Trophoblast cell (in vitro differentiated cells and primary cell): ENCODE data around the gene FRMD4A.

Experiments
- DNase-seq, 2 donors: peaks; one replicate each; pipeline ENCODE4 v3.0.0-alpha.2; 2016
- H2AFZ ChIP-seq: 2 replicates; pipeline ENCODE4 v1.6.1; 2013; ENCODE audit warnings: low read length, moderate library complexity, mild to moderate bottlenecking; ENCODE audit not compliant: insufficient read depth, poor library complexity
- H2AK5ac ChIP-seq: 2 replicates; pipeline ENCODE4 v1.6.1; 2013; ENCODE audit warnings: mild to moderate bottlenecking, low read length
- H2BK120ac ChIP-seq: 2 replicates; pipeline ENCODE4 v1.6.1; 2013; ENCODE audit warnings: low read length, mild to moderate bottlenecking, moderate library complexity; ENCODE audit not compliant: insufficient read depth, poor library complexity
- H2BK12ac ChIP-seq: 2 replicates; pipeline ENCODE4 v1.6.1; 2013; ENCODE audit warnings: mild to moderate bottlenecking, low read length, moderate library complexity
- H2BK5ac ChIP-seq: 2 replicates; pipeline ENCODE4 v1.6.1; 2013; ENCODE audit warnings: low read length, low read depth, moderate library complexity, mild to moderate bottlenecking; ENCODE audit not compliant: poor library complexity
- H3K14ac ChIP-seq: 2 replicates; pipeline ENCODE4 v1.6.1; 2013; ENCODE audit warnings: mild to moderate bottlenecking, low read length
- H3K18ac ChIP-seq: 2 replicates; pipeline ENCODE4 v1.6.1; 2013; ENCODE audit warnings: mild to moderate bottlenecking, low read length
- H3K23ac ChIP-seq: 2 replicates; pipeline ENCODE4 v1.6.1; 2013; ENCODE audit warnings: low read length
- H3K27ac ChIP-seq: 2 replicates; pipeline ENCODE4 v1.5.1; 2013; ENCODE audit warnings: low read depth, mild to moderate bottlenecking, inconsistent platforms, low read length, moderate library complexity
- H3K27me3 ChIP-seq: 2 replicates; pipeline ENCODE4 v1.6.1; 2013; ENCODE audit warnings: inconsistent platforms, mild to moderate bottlenecking, low read length, moderate library complexity; ENCODE audit not compliant: insufficient read depth
- H3K36me3 ChIP-seq, 2 experiments: 1 replicate in 1 of 2; 2 replicates in 1 of 2; pipeline ENCODE4 v1.6.1; 2013; ENCODE audit warnings: low read length in 2 of 2, mild to moderate bottlenecking in 2 of 2, moderate library complexity in 1 of 2; ENCODE audit not compliant: insufficient read depth in 2 of 2, control insufficient read depth in 1 of 2
- H3K4ac ChIP-seq: 2 replicates; pipeline ENCODE4 v1.6.1; 2013; ENCODE audit warnings: low read depth, mild to moderate bottlenecking, low read length, moderate library complexity
- H3K4me1 ChIP-seq, 2 experiments: 1 replicate in 1 of 2; 2 replicates in 1 of 2; pipeline ENCODE4 v1.6.1; 2013; ENCODE audit warnings: low read length in 2 of 2, mild to moderate bottlenecking in 2 of 2, moderate library complexity in 1 of 2; ENCODE audit not compliant: insufficient read depth in 2 of 2, control insufficient read depth in 1 of 2
- H3K4me2 ChIP-seq: 2 replicates; pipeline ENCODE4 v1.6.1; 2013; ENCODE audit warnings: inconsistent platforms, mild to moderate bottlenecking, low read length, moderate library complexity
- H3K4me3 ChIP-seq: 2 replicates; pipeline ENCODE4 v1.5.1; 2013; ENCODE audit warnings: mild to moderate bottlenecking, low read depth, low read length, inconsistent platforms
- H3K79me1 ChIP-seq: one replicate; pipeline ENCODE4 v1.6.1; 2013; ENCODE audit warnings: low read length
- H3K79me2 ChIP-seq: 2 replicates; pipeline ENCODE4 v1.6.1; 2013; ENCODE audit warnings: low read length, mild to moderate bottlenecking; ENCODE audit not compliant: control insufficient read depth, insufficient read depth, poor library complexity
- H3K9ac ChIP-seq: 2 replicates; pipeline ENCODE4 v1.6.1; 2013; ENCODE audit warnings: mild to moderate bottlenecking, low read length
- H3K9me3 ChIP-seq: 2 replicates; pipeline ENCODE4 v1.6.1; 2013; ENCODE audit warnings: low read depth, mild to moderate bottlenecking, control low read depth, inconsistent platforms, low read length; ENCODE audit not compliant: insufficient read depth
- H4K12ac ChIP-seq: 2 replicates; pipeline ENCODE4 v1.6.1; 2013; ENCODE audit warnings: low read depth, mild to moderate bottlenecking, low read length, moderate library complexity
- H4K8ac ChIP-seq: 2 replicates; pipeline ENCODE4 v1.6.1; 2013; ENCODE audit warnings: low read depth, mild to moderate bottlenecking, low read length, moderate library complexity
- H4K91ac ChIP-seq: one replicate; pipeline ENCODE4 v1.6.1; 2013; ENCODE audit warnings: low read depth, mild to moderate bottlenecking, low read length, moderate library complexity
- WGBS: extraction: QIAGEN DNeasy Blood & Tissue Kit; methylation state at CpG from one replicate; pipeline ENCODE4 v1.1.7; 2013; ENCODE audit warnings: missing lambda C conversion rate; ENCODE audit not compliant: insufficient read length, insufficient coverage; ENCODE audit errors: extremely low coverage; 5-methylcytosine and 5-hydroxymethylcytosine counted together

FRMD4A gene

GRCh38 chr10:13860886-13861285 lies 469.8 kb downstream of the FRMD4A start:
- Histone ChIP-seq H4K8ac (no peak overlapping the region), H3K14ac (no peak overlapping the region), H3K79me1 (no peaks in the 10 kb centered on the region), H3K4me2 (no peak overlapping the region), H3K36me3 (no peaks in the 10 kb centered on the region), H2BK12ac (peak overlapping the region; percentile 24), H3K23ac (no peak overlapping the region), H4K91ac (no peak overlapping the region), H2AFZ (no peak overlapping the region), H3K79me2 (no peaks in the 10 kb centered on the region), H3K27ac (no peak overlapping the region), H3K4me3 (no peak overlapping the region), H3K9ac (no peak overlapping the region), H4K12ac (no peak overlapping the region), H3K18ac (peak overlapping the region; percentile 21), H3K4me1 (peaks cover 2 to 3% of the 10 kb centered on the region in 2 experiments), H2BK5ac (no peak overlapping the region), H3K4ac (no peak overlapping the region), H2AK5ac (no peak overlapping the region), H3K27me3 (no peaks in the 10 kb centered on the region), H3K9me3 (no peaks in the 10 kb centered on the region), H2BK120ac (no peak overlapping the region)
- DNase-seq: no peak
- no CpG with 5 or more reads among the region's 14 CpGs for WGBS

GRCh38 chr10:13859979-13860654 lies 470.6 kb downstream of the FRMD4A start:
- Histone ChIP-seq H3K36me3 (no peaks in the 10 kb centered on the region), H3K4me2 (no peak overlapping the region), H2BK5ac (no peak overlapping the region), H3K4me1 (peaks cover 0 to 3% of the 10 kb centered on the region in 2 experiments), H2BK12ac (no peak overlapping the region), H3K4me3 (no peak overlapping the region), H3K14ac (no peak overlapping the region), H3K18ac (no peak overlapping the region), H2AK5ac (no peak overlapping the region), H4K8ac (no peak overlapping the region), H3K27ac (no peak overlapping the region), H3K27me3 (no peaks in the 10 kb centered on the region), H3K9ac (no peak overlapping the region), H2BK120ac (no peak overlapping the region), H3K79me2 (no peaks in the 10 kb centered on the region), H3K4ac (no peak overlapping the region), H4K12ac (no peak overlapping the region), H2AFZ (no peak overlapping the region), H4K91ac (no peak overlapping the region), H3K9me3 (no peaks in the 10 kb centered on the region), H3K79me1 (no peaks in the 10 kb centered on the region), H3K23ac (no peak overlapping the region)
- peak in 1 of 2 donors; percentile 14 for DNase-seq
- no CpG with 5 or more reads among the region's 8 CpGs for WGBS

- Histone ChIP-seq H2AK5ac (no peak overlapping the region), H3K36me3 (no peaks in the 10 kb centered on the region), H3K27me3 (no peaks in the 10 kb centered on the region), H3K23ac (no peak overlapping the region), H3K27ac (no peak overlapping the region), H2AFZ (no peak overlapping the region), H3K9ac (no peak overlapping the region), H3K18ac (no peak overlapping the region), H2BK120ac (no peak overlapping the region), H2BK12ac (no peak overlapping the region), H3K4ac (no peak overlapping the region), H3K79me2 (no peaks in the 10 kb centered on the region), H2BK5ac (no peak overlapping the region), H3K14ac (no peak overlapping the region), H3K79me1 (no peaks in the 10 kb centered on the region), H3K4me1 (peaks cover 0 to 3% of the 10 kb centered on the region in 2 experiments), H3K4me2 (no peak overlapping the region), H4K91ac (no peak overlapping the region), H3K4me3 (no peak overlapping the region), H3K9me3 (no peaks in the 10 kb centered on the region), H4K12ac (no peak overlapping the region), H4K8ac (no peak overlapping the region)
- DNase-seq: no peak
- WGBS: no CpG with 5 or more reads among the region's 11 CpGs
These were observed 472.0 kb downstream of the FRMD4A start for GRCh38 chr10:13858709-13859108.

GRCh38 chr10:13857451-13857850 lies 473.3 kb downstream of the FRMD4A start:
- Histone ChIP-seq H3K9ac (no peak overlapping the region), H4K12ac (no peak overlapping the region), H4K91ac (no peak overlapping the region), H3K9me3 (no peaks in the 10 kb centered on the region), H3K23ac (no peak overlapping the region), H3K27ac (no peak overlapping the region), H2BK120ac (no peak overlapping the region), H3K4ac (no peak overlapping the region), H3K14ac (no peak overlapping the region), H3K4me3 (no peak overlapping the region), H3K27me3 (no peaks in the 10 kb centered on the region), H4K8ac (no peak overlapping the region), H3K18ac (no peak overlapping the region), H2BK12ac (no peak overlapping the region), H3K4me2 (no peak overlapping the region), H2BK5ac (no peak overlapping the region), H3K36me3 (no peaks in the 10 kb centered on the region), H3K79me2 (no peaks in the 10 kb centered on the region), H2AK5ac (no peak overlapping the region), H3K4me1 (peaks cover 0 to 3% of the 10 kb centered on the region in 2 experiments), H2AFZ (no peak overlapping the region), H3K79me1 (no peaks in the 10 kb centered on the region)
- no CpG with 5 or more reads among the region's 4 CpGs for WGBS
- DNase-seq: no peak
